PFSK-1 (cell line): ENCODE measurements around the gene ITGA3.

ENCODE experiments used
- FOXP2 ChIP-seq: optimal IDR thresholded peaks from 2 replicates; pipeline ENCODE3; 2011; ENCODE audit warnings: borderline replicate concordance, control low read depth, inconsistent platforms; ENCODE audit not compliant: insufficient read depth; ENCODE audit errors: extremely low read length, extremely low read depth
- POLR2AphosphoS5 ChIP-seq: IDR thresholded peaks from 2 replicates; pipeline ENCODE4 v1.6.1; 2012; ENCODE audit warnings: low read depth, mild to moderate bottlenecking, control low read depth, low read length, moderate library complexity
- REST ChIP-seq, 2 experiments: IDR thresholded peaks; 2 replicates each; pipeline versions ENCODE4 v1.6.1 to v1.8.0; 2011 to 2012; ENCODE audit warnings: low read depth in 2 of 2, low read length in 2 of 2, control low read depth in 1 of 2, inconsistent platforms in 1 of 2, mild to moderate bottlenecking in 1 of 2, moderate library complexity in 1 of 2; ENCODE audit not compliant: insufficient read depth in 1 of 2
- SIN3A ChIP-seq: IDR thresholded peaks from 2 replicates; pipeline ENCODE4 v1.6.1; 2012; ENCODE audit warnings: mild to moderate bottlenecking, low read length, moderate library complexity, borderline replicate concordance; ENCODE audit not compliant: insufficient read depth
- TAF1 ChIP-seq: IDR thresholded peaks from 2 replicates; pipeline ENCODE4 v1.6.1; 2012; ENCODE audit warnings: low read length, control low read depth, borderline replicate concordance; ENCODE audit not compliant: insufficient read depth

The ITGA3 gene

GRCh38 chr17:50051606-50052005, 4.3 kb upstream of the ITGA3 start:
- TF ChIP-seq SIN3A (no peak), POLR2AphosphoS5 (no peak), REST (IDR thresholded peaks at IDR 0.05; ENCODE audit: insufficient read depth in 1 of 2, low read depth in 2 of 2, low read length in 2 of 2) (no peak), TAF1 (no peak), FOXP2 (no peak)

GRCh38 chr17:50052241-50052796, 3.6 kb upstream of the ITGA3 start:
- TF ChIP-seq SIN3A (no peak), TAF1 (no peak), REST (IDR thresholded peaks at IDR 0.05; ENCODE audit: insufficient read depth in 1 of 2, low read depth in 2 of 2, low read length in 2 of 2) (no peak), FOXP2 (no peak), POLR2AphosphoS5 (no peak)

GRCh38 chr17:50052822-50053653, 2.9 kb upstream of the ITGA3 start:
- no peak for TF ChIP-seq REST (IDR thresholded peaks at IDR 0.05; ENCODE audit: insufficient read depth in 1 of 2, low read depth in 2 of 2, low read length in 2 of 2)
- no peak for TF ChIP-seq TAF1
- no peak for TF ChIP-seq SIN3A
- no peak for TF ChIP-seq POLR2AphosphoS5
- no peak for TF ChIP-seq FOXP2

GRCh38 chr17:50053654-50053960, 2.3 kb upstream of the ITGA3 start:
- TF ChIP-seq SIN3A: 0 out of 2 replicates have a peak, but pooled peaks have one; percentile 25
- no peak for TF ChIP-seq REST (IDR thresholded peaks at IDR 0.05; ENCODE audit: insufficient read depth in 1 of 2, low read depth in 2 of 2, low read length in 2 of 2)

GRCh38 chr17:50055055-50055425, 870 bp upstream of the ITGA3 start:
- TF ChIP-seq POLR2AphosphoS5 (no peak), TAF1 (no peak), REST (IDR thresholded peaks at IDR 0.05; ENCODE audit: insufficient read depth in 1 of 2, low read depth in 2 of 2, low read length in 2 of 2) (no peak), FOXP2 (no peak), SIN3A (no peak)
